GM12891 (cell line): ENCODE measurements around the gene UNC13A.

Source experiments
- DNase-seq: peaks from one replicate; pipeline ENCODE4 v3.0.0; 2011; ENCODE audit warnings: low spot score; ENCODE audit not compliant: insufficient read length
- FAIRE-seq: peaks from 2 replicates; lab custom pipeline; 2011; peaks lifted over from hg19 to GRCh38; lab: Jason Lieb, UNC
- PAX5 ChIP-seq: IDR thresholded peaks from 2 replicates; pipeline ENCODE4 v1.6.1; 2011; ENCODE audit warnings: low read length, moderate library complexity, mild to moderate bottlenecking; ENCODE audit not compliant: insufficient read depth, severe bottlenecking
- POLR2A ChIP-seq: IDR thresholded peaks from 2 replicates; pipeline ENCODE4 v1.6.1; 2011; ENCODE audit warnings: low read depth, low read length, control low read depth
- POLR2AphosphoS5 ChIP-seq: IDR thresholded peaks from 2 replicates; pipeline ENCODE4 v1.6.1; 2011; ENCODE audit warnings: low read depth, low read length, control low read depth
- POU2F2 ChIP-seq: IDR thresholded peaks from 2 replicates; pipeline ENCODE4 v1.6.1; 2011; ENCODE audit warnings: low read depth, mild to moderate bottlenecking, control low read depth, low read length, moderate library complexity
- SPI1 ChIP-seq: IDR thresholded peaks from 2 replicates; pipeline ENCODE4 v1.6.1; 2011; ENCODE audit warnings: low read depth, low read length, control low read depth
- TAF1 ChIP-seq: IDR thresholded peaks from 2 replicates; pipeline ENCODE4 v1.6.1; 2011; ENCODE audit warnings: low read depth, low read length, control low read depth

The UNC13A gene

GRCh38 chr19:17620696-17621095, 67.5 kb downstream of the UNC13A start:
- FAIRE-seq, result no peak
- TF ChIP-seq POLR2A (no peak), POU2F2 (no peak), SPI1 (no peak), POLR2AphosphoS5 (no peak), TAF1 (no peak), PAX5 (no peak)
- no peak for DNase-seq

- TF ChIP-seq PAX5, result no peak
- no peak for TF ChIP-seq POLR2A
- TF ChIP-seq TAF1, result no peak
- TF ChIP-seq POLR2AphosphoS5, result no peak
- no peak for TF ChIP-seq POU2F2
- no peak for TF ChIP-seq SPI1
- DNase-seq, result no peak
- FAIRE-seq, result no peak
Observed at GRCh38 chr19:17618936-17619335, 69.2 kb downstream of the UNC13A start.

GRCh38 chr19:17618281-17618903, 69.8 kb downstream of the UNC13A start:
- TF ChIP-seq POLR2A, result no peak
- no peak for TF ChIP-seq POLR2AphosphoS5
- FAIRE-seq (no peak), DNase-seq (no peak)

GRCh38 chr19:17617807-17618192, 70.4 kb downstream of the UNC13A start:
- TF ChIP-seq POLR2A, result no peak
- TF ChIP-seq SPI1, result no peak
- no peak for TF ChIP-seq PAX5
- TF ChIP-seq POLR2AphosphoS5, result no peak
- TF ChIP-seq TAF1, result no peak
- TF ChIP-seq POU2F2, result no peak
- no peak for FAIRE-seq
- DNase-seq, result no peak

GRCh38 chr19:17616961-17617806, 71.0 kb downstream of the UNC13A start:
- no peak for TF ChIP-seq TAF1
- TF ChIP-seq POLR2A, result no peak
- no peak for TF ChIP-seq SPI1
- TF ChIP-seq POU2F2, result no peak
- no peak for TF ChIP-seq PAX5
- no peak for TF ChIP-seq POLR2AphosphoS5
- no peak for DNase-seq
- FAIRE-seq, result no peak

GRCh38 chr19:17616686-17616960, 71.5 kb downstream of the UNC13A start:
- FAIRE-seq, result no peak
- DNase-seq, result no peak
- TF ChIP-seq POU2F2, result no peak
- TF ChIP-seq POLR2AphosphoS5, result no peak
- no peak for TF ChIP-seq PAX5
- TF ChIP-seq POLR2A, result no peak
- TF ChIP-seq SPI1, result no peak
- no peak for TF ChIP-seq TAF1

GRCh38 chr19:17615889-17616685, 72.1 kb downstream of the UNC13A start:
- DNase-seq (no peak), FAIRE-seq (no peak)
- no peak for TF ChIP-seq SPI1
- no peak for TF ChIP-seq POU2F2
- TF ChIP-seq POLR2A, result no peak
- no peak for TF ChIP-seq TAF1
- no peak for TF ChIP-seq PAX5
- TF ChIP-seq POLR2AphosphoS5, result no peak

GRCh38 chr19:17614476-17614875, 73.7 kb downstream of the UNC13A start:
- DNase-seq (no peak), FAIRE-seq (no peak)
- TF ChIP-seq SPI1, result no peak

- no peak for FAIRE-seq
- no peak for TF ChIP-seq PAX5
- no peak for TF ChIP-seq POLR2AphosphoS5
- no peak for TF ChIP-seq POU2F2
- no peak for TF ChIP-seq POLR2A
- no peak for TF ChIP-seq SPI1
- no peak for TF ChIP-seq TAF1
Observed at GRCh38 chr19:17611462-17612244, 76.5 kb downstream of the UNC13A start.

More at GRCh38 chr19:17611462-17612244, 76.5 kb downstream of the UNC13A start:
- no peak for DNase-seq
